ENCODE results near the gene DRC1. TPM values are rescaled to one million over a fixed set of nuclear protein-coding genes. Genes with fewer than 3 reads are reported as not detected.
A peak's percentile ranks its signal among the peaks of the same experiment; 100 is the strongest.

The DRC1 gene
- total RNA-seq, 1 donor from 2014 or later = not detected

- Mint-ChIP-seq H3K27ac (peak overlapping the region; percentile 85), H3K36me3 (ENCODE audit: low read depth) (no peaks in the 10 kb centered on the region), H3K4me3 (peak overlapping the region; percentile 83), H3K27me3 (no peaks in the 10 kb centered on the region), H3K4me1 (peaks cover 5% of the 10 kb centered on the region), H3K9me3 (no peaks in the 10 kb centered on the region)
- intact Hi-C loops (cut with micrococcal nuclease) = no loop called here
- peak; percentile 79 for DNase-seq
These were observed 75.6 kb downstream of the DRC1 start for GRCh38 chr2:26477126-26477910.

- Mint-ChIP-seq H3K27ac (peak within 1 kb of the TSS; percentile 85), H3K4me3 (peak within 1 kb of the TSS; percentile 83), H3K36me3 (ENCODE audit: low read depth) (no peaks in the 10 kb centered on the region), H3K9me3 (no peaks in the 10 kb centered on the region), H3K27me3 (no peaks in the 10 kb centered on the region), H3K4me1 (peaks cover 5% of the 10 kb centered on the region)
- no peak for DNase-seq
- intact Hi-C loops (cut with micrococcal nuclease) = no loop called here
These were observed 76.2 kb downstream of the DRC1 start, which contains the start of gene OTOF for GRCh38 chr2:26477911-26478253. Gene OTOF, minus strand, starts transcription at chr2:26478124.

GRCh38 chr2:26478366-26478765 is 76.6 kb downstream of the DRC1 start:
- Mint-ChIP-seq H3K36me3 (ENCODE audit: low read depth) (no peaks in the 10 kb centered on the region), H3K9me3 (no peaks in the 10 kb centered on the region), H3K4me1 (peaks cover 5% of the 10 kb centered on the region), H3K27me3 (no peaks in the 10 kb centered on the region), H3K4me3 (no peak overlapping the region), H3K27ac (no peak overlapping the region)
- DNase-seq = no peak
- intact Hi-C loops (cut with micrococcal nuclease) = no loop called here

GRCh38 chr2:26479131-26479788 is 77.5 kb downstream of the DRC1 start:
- Mint-ChIP-seq H3K4me1 (peaks cover 5% of the 10 kb centered on the region), H3K27ac (no peak overlapping the region), H3K36me3 (ENCODE audit: low read depth) (no peaks in the 10 kb centered on the region), H3K9me3 (no peaks in the 10 kb centered on the region), H3K4me3 (no peak overlapping the region), H3K27me3 (no peaks in the 10 kb centered on the region)
- no peak for DNase-seq
- intact Hi-C loops (cut with micrococcal nuclease) = no loop called here

GRCh38 chr2:26479789-26480565 is 78.3 kb downstream of the DRC1 start:
- Mint-ChIP-seq H3K27me3 (no peaks in the 10 kb centered on the region), H3K36me3 (ENCODE audit: low read depth) (no peaks in the 10 kb centered on the region), H3K27ac (no peak overlapping the region), H3K4me3 (no peak overlapping the region), H3K4me1 (peaks cover 5% of the 10 kb centered on the region), H3K9me3 (no peaks in the 10 kb centered on the region)
- DNase-seq = no peak
- intact Hi-C loops (cut with micrococcal nuclease) = no loop called here

- no peaks in the 10 kb centered on the region for H3K9me3 Mint-ChIP-seq
- no peak overlapping the region for H3K27ac Mint-ChIP-seq
- H3K4me3 Mint-ChIP-seq = no peak overlapping the region
- H3K4me1 Mint-ChIP-seq = peaks cover 5% of the 10 kb centered on the region
- H3K36me3 Mint-ChIP-seq (ENCODE audit: low read depth) = no peaks in the 10 kb centered on the region
- H3K27me3 Mint-ChIP-seq = no peaks in the 10 kb centered on the region
- intact Hi-C loops (cut with micrococcal nuclease) = no loop called here
- no peak for DNase-seq
These were observed 79.1 kb downstream of the DRC1 start for GRCh38 chr2:26480566-26481423.

- Mint-ChIP-seq H3K4me3 (no peak overlapping the region), H3K36me3 (ENCODE audit: low read depth) (no peaks in the 10 kb centered on the region), H3K4me1 (peaks cover 8% of the 10 kb centered on the region), H3K27me3 (no peaks in the 10 kb centered on the region), H3K9me3 (no peaks in the 10 kb centered on the region), H3K27ac (no peak overlapping the region)
- intact Hi-C loops (cut with micrococcal nuclease) = no loop called here
- no peak for DNase-seq
These were observed 80.0 kb downstream of the DRC1 start for GRCh38 chr2:26481706-26482105.

- no peak overlapping the region for H3K27ac Mint-ChIP-seq
- H3K27me3 Mint-ChIP-seq = no peaks in the 10 kb centered on the region
- no peaks in the 10 kb centered on the region for H3K9me3 Mint-ChIP-seq
These were observed 80.7 kb downstream of the DRC1 start for GRCh38 chr2:26482211-26483026.

GRCh38 chr2:26483027-26483326 is 81.3 kb downstream of the DRC1 start:
- peaks cover 11% of the 10 kb centered on the region for H3K4me1 Mint-ChIP-seq
- H3K9me3 Mint-ChIP-seq = no peaks in the 10 kb centered on the region

More at GRCh38 chr2:26482211-26483026, 80.7 kb downstream of the DRC1 start:
- Mint-ChIP-seq H3K4me1 (peaks cover 14% of the 10 kb centered on the region), H3K4me3 (no peak overlapping the region), H3K36me3 (ENCODE audit: low read depth) (no peaks in the 10 kb centered on the region)
- intact Hi-C loops (cut with micrococcal nuclease) = no loop called here
- DNase-seq = no peak

GRCh38 chr2:26483516-26483915 is 81.8 kb downstream of the DRC1 start:
- H3K27me3 Mint-ChIP-seq = no peaks in the 10 kb centered on the region
- peaks cover 11% of the 10 kb centered on the region for H3K4me1 Mint-ChIP-seq
- no peak for DNase-seq
- H3K36me3 Mint-ChIP-seq (ENCODE audit: low read depth) = no peaks in the 10 kb centered on the region
- no peaks in the 10 kb centered on the region for H3K9me3 Mint-ChIP-seq
- H3K4me3 Mint-ChIP-seq = no peak overlapping the region
- no peak overlapping the region for H3K27ac Mint-ChIP-seq
- intact Hi-C loops (cut with micrococcal nuclease) = no loop called here

More at GRCh38 chr2:26483027-26483326, 81.3 kb downstream of the DRC1 start:
- intact Hi-C loops (cut with micrococcal nuclease) = no loop called here
- no peak overlapping the region for H3K27ac Mint-ChIP-seq
- no peak for DNase-seq
- H3K36me3 Mint-ChIP-seq (ENCODE audit: low read depth) = no peaks in the 10 kb centered on the region
- no peak overlapping the region for H3K4me3 Mint-ChIP-seq
- H3K27me3 Mint-ChIP-seq = no peaks in the 10 kb centered on the region

GRCh38 chr2:26483957-26484565 is 82.3 kb downstream of the DRC1 start:
- H3K27me3 Mint-ChIP-seq = no peaks in the 10 kb centered on the region
- H3K36me3 Mint-ChIP-seq (ENCODE audit: low read depth) = no peaks in the 10 kb centered on the region
- no peak overlapping the region for H3K4me3 Mint-ChIP-seq
- H3K9me3 Mint-ChIP-seq = no peaks in the 10 kb centered on the region
- intact Hi-C loops (cut with micrococcal nuclease) = no loop called here
- peaks cover 11% of the 10 kb centered on the region for H3K4me1 Mint-ChIP-seq
- DNase-seq = no peak
- H3K27ac Mint-ChIP-seq = no peak overlapping the region

- Mint-ChIP-seq H3K4me3 (no peak overlapping the region), H3K36me3 (ENCODE audit: low read depth) (no peaks in the 10 kb centered on the region), H3K4me1 (peaks cover 11% of the 10 kb centered on the region), H3K27me3 (no peaks in the 10 kb centered on the region), H3K9me3 (no peaks in the 10 kb centered on the region), H3K27ac (no peak overlapping the region)
- intact Hi-C loops (cut with micrococcal nuclease) = no loop called here
- no peak for DNase-seq
These were observed 82.9 kb downstream of the DRC1 start for GRCh38 chr2:26484579-26484978.
